Gastroesophageal sphincter (tissue), 4 donors: ENCODE results near the gene FAIM2. TPM values are rescaled to one million over a fixed set of nuclear protein-coding genes. Genes with fewer than 3 reads are reported as not detected.
"Not testable (repeated sequence)": the region's sequence is repeated elsewhere in the genome, so short reads cannot be mapped to it uniquely, and the experiment has no call there.

Experiments used
- ATAC-seq: fragments of 150-250 bp; one replicate; pipeline ENCODE4 v1.9.1; 2016; ENCODE audit warnings: mild to moderate bottlenecking, moderate library complexity
- H3K27ac ChIP-seq, 4 donors: fragments of 200-600 bp; sonication (generic) in 3 of 4; 1 replicate in 3 of 4; 2 replicates in 1 of 4; pipeline ENCODE4 v1.5.1; 2016 to 2019
- H3K27me3 ChIP-seq: fragments of 200-600 bp; sonication (generic); one replicate; pipeline ENCODE4 v1.5.1; 2019
- H3K36me3 ChIP-seq, 2 donors: fragments of 200-600 bp; sonication (generic); one replicate each; pipeline ENCODE4 v1.5.1; 2019; ENCODE audit warnings: control low read depth in 1 of 2
- H3K4me1 ChIP-seq, 3 donors: fragments of 200-600 bp; sonication (generic); 1 replicate in 2 of 3; 2 replicates in 1 of 3; pipeline ENCODE4 v1.5.1; 2016 to 2019; ENCODE audit warnings: control low read depth in 2 of 3
- H3K4me3 ChIP-seq, 2 donors: fragments of 200-600 bp; sonication (generic); one replicate each; pipeline ENCODE4 v1.5.1; 2019; ENCODE audit warnings: mild to moderate bottlenecking in 1 of 2, moderate library complexity in 1 of 2
- H3K9me3 ChIP-seq, 3 donors: fragments of 200-600 bp; sonication (generic); one replicate each; pipeline ENCODE4 v1.5.1; 2017 to 2019; ENCODE audit warnings: control low read depth in 2 of 3
- CTCF ChIP-seq, 4 experiments: fragments of 200-600 bp in 2 of 4; fragments of 450-650 bp in 2 of 4; sonication (generic) in 1 of 4; IDR thresholded peaks; one replicate each; pipeline ENCODE4 v1.5.1; 2017 to 2019; ENCODE audit warnings: antibody characterized with exemption in 4 of 4, mild to moderate bottlenecking in 2 of 4, moderate library complexity in 2 of 4
- EP300 ChIP-seq: sonication (generic); formaldehyde crosslinking; IDR thresholded peaks from one replicate; pipeline ENCODE4 v1.6.1; 2017; ENCODE audit warnings: antibody characterized with exemption, mild to moderate bottlenecking
- POLR2A ChIP-seq, 2 donors: fragments of 450-650 bp; IDR thresholded peaks; one replicate each; pipeline ENCODE4 v1.6.1; 2017; ENCODE audit warnings: antibody characterized with exemption in 2 of 2, mild to moderate bottlenecking in 2 of 2, moderate library complexity in 1 of 2
- POLR2AphosphoS5 ChIP-seq: sonication (generic); formaldehyde crosslinking; IDR thresholded peaks from one replicate; pipeline ENCODE4 v1.6.1; 2017; ENCODE audit warnings: antibody characterized with exemption
- WGBS, 2 donors: methylation state at CpG; one replicate each; pipeline ENCODE4 v1.1.5; 2018; ENCODE audit warnings: low coverage in 1 of 2; 5-methylcytosine and 5-hydroxymethylcytosine counted together
- total RNA-seq, 4 donors: library from RNA; depleted of rRNA; stranded (reverse); fragments of >200 nt; gene quantifications; one replicate each; pipeline ENCODE4 v1.1.0, GENCODE V29; 2016

FAIM2 gene
- total RNA-seq, 4 donors from 2014 or later = 3.4 to 7.4 (median 5.9) TPM

- H3K4me3 ChIP-seq = no peak overlapping the region
- H3K27ac ChIP-seq = no peak overlapping the region
- no peaks in the 10 kb centered on the region for H3K9me3 ChIP-seq
- TF ChIP-seq CTCF (IDR thresholded peaks at IDR 0.05) = no peak
- peaks cover 6% of the 10 kb centered on the region for H3K27me3 ChIP-seq
- no peak for ATAC-seq
- WGBS, 2 donors = 81 to 83% methylated on average over 1 to 2 of the region's 3 CpGs
- H3K4me1 ChIP-seq = peaks cover 0 to 17% (median 8%) of the 10 kb centered on the region in 3 donors
- no peaks in the 10 kb centered on the region for H3K36me3 ChIP-seq
Measured at GRCh38 chr12:49873361-49873934, 30.3 kb downstream of the FAIM2 start.

DNA sequence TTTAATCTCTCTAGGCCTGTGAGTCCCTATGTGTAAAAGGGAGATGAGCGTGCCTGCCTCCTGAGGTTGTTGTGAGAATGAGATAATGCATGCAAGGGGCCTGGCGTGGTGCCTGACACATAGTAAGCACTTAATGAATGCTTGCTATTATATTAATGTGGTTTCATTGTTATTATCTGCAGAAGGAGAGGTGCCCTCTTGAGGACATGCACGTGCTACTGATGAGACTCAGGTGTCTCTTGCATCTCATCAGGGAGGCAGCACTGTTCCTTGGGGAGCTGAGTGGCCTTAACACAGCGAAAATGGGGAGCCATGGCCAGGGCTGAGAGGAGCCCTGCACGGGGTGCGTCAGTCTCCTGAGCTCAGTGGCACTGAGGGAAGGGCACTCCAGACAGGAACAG is 30.9 kb downstream of the FAIM2 start:
- Histone ChIP-seq H3K4me3 (no peak overlapping the region), H3K36me3 (no peaks in the 10 kb centered on the region), H3K9me3 (no peaks in the 10 kb centered on the region), H3K27ac (no peak overlapping the region), H3K27me3 (peaks cover 6% of the 10 kb centered on the region), H3K4me1 (peaks cover 0 to 23% (median 13%) of the 10 kb centered on the region in 3 donors)
- TF ChIP-seq POLR2AphosphoS5 (no peak), POLR2A (IDR thresholded peaks at IDR 0.05) (no peak), CTCF (IDR thresholded peaks at IDR 0.05) (no peak), EP300 (no peak)
- no peak for ATAC-seq
- 71 to 80% methylated on average over 4 to 6 of the region's 6 CpGs for WGBS, 2 donors

- Histone ChIP-seq H3K36me3 (no peaks in the 10 kb centered on the region), H3K27me3 (peaks cover 6% of the 10 kb centered on the region), H3K9me3 (no peaks in the 10 kb centered on the region), H3K4me1 (peaks cover 0 to 27% (median 15%) of the 10 kb centered on the region in 3 donors), H3K4me3 (no peak overlapping the region), H3K27ac (no peak overlapping the region)
- ATAC-seq = no peak
- WGBS, 2 donors = 89 to 100% methylated on average over 2 to 5 of the region's 5 CpGs
- TF ChIP-seq POLR2AphosphoS5 = no peak
- TF ChIP-seq EP300 = no peak
- TF ChIP-seq CTCF (IDR thresholded peaks at IDR 0.05) = no peak
- TF ChIP-seq POLR2A (IDR thresholded peaks at IDR 0.05) = no peak
Measured at GRCh38 chr12:49872381-49872780, 31.3 kb downstream of the FAIM2 start.

DNA sequence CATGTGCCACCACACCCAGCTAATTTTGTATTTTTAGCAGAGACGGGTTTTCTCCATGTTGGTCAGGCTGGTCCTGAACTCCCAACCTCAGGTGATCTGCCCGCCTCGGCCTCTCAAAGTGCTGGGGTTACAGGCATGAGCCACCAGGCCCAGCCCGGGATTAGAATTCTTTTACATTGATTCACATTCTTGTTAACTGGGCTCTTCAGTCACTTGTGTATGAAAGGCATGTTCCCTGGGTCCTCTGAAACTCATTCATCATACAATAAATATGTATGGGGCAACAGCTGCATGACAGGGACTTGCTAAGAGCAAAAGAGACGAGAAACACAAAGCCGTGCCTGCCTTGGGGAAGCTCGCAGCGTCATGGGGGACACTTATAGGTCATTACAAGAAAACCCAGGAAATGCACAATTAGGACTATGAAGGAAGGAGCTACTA is 31.9 kb downstream of the FAIM2 start:
- H3K27ac ChIP-seq, H3K27me3 ChIP-seq, H3K36me3 ChIP-seq, H3K9me3 ChIP-seq, ATAC-seq, H3K4me3 ChIP-seq: not testable (repeated sequence)
- peaks cover 0 to 33% (median 15%) of the 10 kb centered on the region in 3 donors for H3K4me1 ChIP-seq
- WGBS, 2 donors = 80 to 89% methylated on average over 3 to 4 of the region's 8 CpGs

- TF ChIP-seq POLR2A (IDR thresholded peaks at IDR 0.05) = no peak
- TF ChIP-seq EP300 = no peak
- TF ChIP-seq POLR2AphosphoS5 = no peak
- no peak for TF ChIP-seq CTCF (IDR thresholded peaks at IDR 0.05)
- H3K4me1 ChIP-seq = peaks cover 0 to 34% (median 15%) of the 10 kb centered on the region in 3 donors
- H3K4me3 ChIP-seq = no peak overlapping the region
- H3K9me3 ChIP-seq = no peaks in the 10 kb centered on the region
- 87 to 95% methylated on average over 3 to 4 of the region's 4 CpGs for WGBS, 2 donors
- no peak overlapping the region for H3K27ac ChIP-seq
- ATAC-seq = no peak
- peaks cover 6% of the 10 kb centered on the region for H3K27me3 ChIP-seq
- no peaks in the 10 kb centered on the region for H3K36me3 ChIP-seq
Measured at GRCh38 chr12:49871263-49871561, 32.5 kb downstream of the FAIM2 start.
